Fibroblast of skin of right quadriceps (primary cell): ENCODE results near the gene UST.
"Not testable (repeated sequence)": the region's sequence is repeated elsewhere in the genome, so short reads cannot be mapped to it uniquely, and the experiment has no call there.

Experiments used
- DNase-seq: peaks from one replicate; pipeline ENCODE4 v3.0.0-alpha.2; 2013

The UST gene

DNA sequence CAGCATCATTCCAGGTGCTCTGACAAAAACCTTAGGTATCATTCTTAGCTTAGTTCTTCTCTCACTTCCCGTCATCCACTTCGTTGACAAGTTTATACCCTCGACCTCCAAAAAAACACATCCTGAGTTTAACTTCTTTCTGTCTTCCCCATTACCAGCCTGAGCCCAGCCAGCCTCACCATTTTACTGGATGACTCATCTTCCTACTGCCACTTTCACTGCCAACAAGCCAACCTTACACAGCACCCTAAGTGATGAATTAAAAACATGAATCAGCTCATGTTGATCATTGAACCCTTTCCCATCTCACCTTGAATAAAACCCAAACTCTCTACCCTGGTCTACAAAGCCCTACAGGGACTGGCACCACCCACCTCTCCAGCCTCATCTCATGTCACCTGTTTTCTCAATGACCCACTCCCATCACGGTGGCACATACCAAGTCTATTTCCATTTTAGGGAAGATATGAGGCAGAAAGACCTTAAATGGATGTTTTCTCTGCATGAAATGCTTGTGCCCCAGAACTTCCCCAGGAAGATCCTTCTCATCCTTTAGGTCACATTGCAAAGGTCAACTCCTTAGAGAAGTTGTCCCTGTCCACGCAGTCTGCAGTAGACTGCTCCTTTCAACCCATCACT lies 9.9 kb upstream of the UST start:
- DNase-seq = no peak

DNA sequence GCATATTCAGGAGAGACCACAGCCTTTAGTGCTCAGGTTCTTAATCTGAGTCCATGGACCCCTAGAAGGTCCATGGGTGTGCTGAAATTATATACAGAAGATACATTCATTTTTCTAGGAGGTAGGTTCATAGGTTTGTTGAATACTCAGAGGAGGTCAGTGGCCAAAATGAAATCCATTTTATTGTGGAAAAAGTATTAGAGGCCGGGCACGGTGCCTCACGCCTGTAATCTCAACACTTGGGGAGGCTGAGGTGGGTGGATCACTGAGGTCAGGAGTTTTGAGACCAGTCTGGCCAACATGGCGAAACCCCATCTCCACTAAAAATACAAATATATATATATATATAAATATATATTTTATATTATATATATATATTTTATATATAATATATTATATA lies 9.0 kb upstream of the UST start:
- no peak for DNase-seq

DNA sequence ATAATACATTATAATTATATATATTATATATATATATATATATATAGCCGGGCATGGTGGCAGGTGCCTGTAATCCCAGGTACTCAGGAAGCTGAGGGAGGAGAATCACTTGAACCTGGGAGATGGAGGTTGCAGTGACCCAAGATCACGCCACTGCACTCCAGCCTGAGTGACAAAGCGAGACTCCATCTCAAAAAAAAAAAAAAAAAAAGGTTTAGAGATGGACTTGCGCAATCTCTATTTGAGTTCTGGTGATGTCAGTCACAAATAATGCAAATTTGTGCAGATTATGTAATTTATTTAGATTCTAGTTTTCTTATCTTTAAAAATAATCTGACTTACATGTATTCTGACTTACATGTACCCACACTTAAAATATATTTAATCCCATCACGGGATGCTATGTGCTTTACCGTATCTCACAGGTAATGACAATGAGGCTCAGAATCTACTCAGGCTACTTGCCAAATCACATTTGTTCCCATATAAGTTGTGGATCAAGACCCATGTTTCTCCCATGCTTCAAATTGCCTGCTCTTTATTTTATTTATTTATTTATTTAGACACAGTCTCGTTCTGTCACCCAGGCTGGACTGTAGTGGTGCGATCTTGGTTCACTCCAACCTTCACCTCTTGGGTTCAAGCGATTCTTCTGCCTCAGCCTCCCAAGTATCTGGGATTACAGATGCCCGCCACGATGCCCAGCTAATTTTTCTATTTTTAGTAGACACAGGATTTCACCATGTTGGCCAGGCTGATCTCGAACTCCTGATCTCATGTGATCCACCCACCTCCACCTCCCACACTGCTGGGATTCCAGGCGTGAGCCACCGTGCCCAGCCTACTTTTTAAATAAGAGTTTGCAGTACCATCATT lies 7.6 kb upstream of the UST start:
- no peak for DNase-seq

DNA sequence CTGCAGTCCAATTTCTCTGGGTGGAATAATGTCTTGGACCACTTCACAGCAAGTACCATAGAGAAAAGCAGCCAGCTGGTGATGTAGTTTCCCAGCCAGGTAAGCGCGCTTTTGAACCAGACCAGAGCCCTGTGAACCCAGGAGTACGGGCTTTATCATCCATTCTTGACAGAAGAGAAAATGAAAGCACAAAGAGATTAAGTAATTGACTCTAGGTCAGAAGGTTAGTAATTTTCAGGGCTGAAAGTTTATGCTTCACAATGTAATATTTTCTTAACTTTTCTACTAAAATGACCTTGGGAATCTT lies 7.1 kb upstream of the UST start:
- DNase-seq = no peak

DNA sequence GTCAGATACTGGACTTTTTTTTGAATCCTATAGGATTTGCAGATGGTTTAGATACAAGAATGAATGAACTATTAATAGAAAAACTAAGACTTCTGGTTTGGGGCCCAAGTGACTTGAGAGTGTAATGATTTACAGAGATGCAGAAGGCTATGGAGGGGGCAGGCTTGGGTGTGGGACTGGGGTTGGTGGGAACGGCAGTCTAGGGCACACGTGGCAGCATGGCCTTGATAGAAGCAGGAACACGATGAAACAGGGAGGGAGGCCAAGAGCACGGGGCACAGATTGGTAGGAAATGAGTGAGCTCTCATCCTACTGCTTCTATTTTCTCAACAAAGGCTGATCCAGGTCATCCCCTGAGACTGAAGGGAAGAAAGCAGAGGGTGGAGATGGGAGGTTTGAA lies 3.4 kb upstream of the UST start:
- no peak for DNase-seq

DNA sequence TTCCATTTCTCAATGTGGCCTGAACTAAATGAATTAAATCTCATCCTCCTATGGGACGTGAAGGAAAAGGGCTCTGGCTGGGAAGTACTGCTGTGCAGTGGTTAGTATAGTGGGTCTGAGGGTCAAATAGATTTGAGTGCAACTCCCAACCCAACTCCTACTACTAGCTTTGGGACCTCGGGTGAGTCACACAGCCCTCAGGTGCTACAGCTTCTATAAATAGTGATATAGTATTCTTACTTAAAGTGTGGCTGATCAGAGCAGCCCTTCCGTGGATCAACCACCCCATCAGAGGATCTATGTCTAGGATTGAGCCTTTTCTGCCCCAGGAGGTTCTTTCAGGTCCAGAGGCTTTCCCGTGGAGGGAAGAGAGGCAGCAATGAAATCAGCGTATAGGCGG lies 904 bp upstream of the UST start:
- DNase-seq = no peak

DNA sequence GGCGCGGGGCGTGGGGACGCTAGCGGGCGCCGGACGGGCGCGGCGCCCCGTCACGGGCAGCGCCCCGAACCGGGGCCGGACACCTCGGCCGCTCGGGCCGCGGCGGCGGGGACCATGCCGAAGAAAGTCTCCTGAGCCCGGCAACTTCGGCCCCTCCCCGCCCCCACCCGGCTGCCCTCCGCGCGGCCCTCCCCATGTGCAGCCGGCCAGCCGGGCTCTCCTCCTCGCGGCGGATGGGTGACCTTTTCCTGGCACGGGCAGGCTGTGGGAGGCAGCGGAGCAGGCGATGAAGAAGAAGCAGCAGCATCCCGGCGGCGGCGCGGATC lies 278 bp downstream of the UST start:
- no peak for DNase-seq

DNA sequence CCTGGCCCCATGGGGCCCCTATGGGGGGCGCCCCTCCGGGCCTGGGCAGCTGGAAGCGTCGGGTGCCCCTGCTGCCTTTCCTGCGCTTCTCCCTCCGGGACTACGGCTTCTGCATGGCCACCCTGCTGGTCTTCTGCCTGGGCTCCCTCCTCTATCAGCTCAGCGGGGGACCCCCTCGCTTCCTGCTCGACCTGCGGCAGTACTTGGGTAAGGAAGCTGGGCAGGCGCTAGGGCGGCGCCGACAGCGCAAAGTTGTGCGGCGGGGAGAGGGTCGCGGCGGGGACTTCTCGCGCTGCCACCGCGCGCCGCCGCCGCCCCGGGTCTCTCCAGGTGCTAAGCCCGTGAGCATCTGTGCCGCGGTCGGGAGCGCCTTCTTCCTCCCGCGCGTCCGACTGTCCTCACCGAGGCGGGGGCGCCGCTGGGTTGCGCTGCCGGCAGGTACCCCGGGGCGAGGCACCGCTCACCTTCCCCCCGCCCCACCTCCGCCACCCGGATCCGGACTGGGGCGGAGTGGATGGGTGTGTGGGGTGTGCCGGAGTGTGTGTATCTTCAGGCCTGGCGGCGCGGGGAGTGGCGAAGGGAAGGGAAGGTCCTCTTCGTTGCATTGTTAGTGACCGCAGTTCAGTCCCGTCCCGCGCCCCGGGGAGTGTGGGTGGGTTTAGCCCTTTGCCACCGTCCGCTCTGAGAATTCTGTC lies 788 bp downstream of the UST start:
- peak; percentile 43 for DNase-seq

DNA sequence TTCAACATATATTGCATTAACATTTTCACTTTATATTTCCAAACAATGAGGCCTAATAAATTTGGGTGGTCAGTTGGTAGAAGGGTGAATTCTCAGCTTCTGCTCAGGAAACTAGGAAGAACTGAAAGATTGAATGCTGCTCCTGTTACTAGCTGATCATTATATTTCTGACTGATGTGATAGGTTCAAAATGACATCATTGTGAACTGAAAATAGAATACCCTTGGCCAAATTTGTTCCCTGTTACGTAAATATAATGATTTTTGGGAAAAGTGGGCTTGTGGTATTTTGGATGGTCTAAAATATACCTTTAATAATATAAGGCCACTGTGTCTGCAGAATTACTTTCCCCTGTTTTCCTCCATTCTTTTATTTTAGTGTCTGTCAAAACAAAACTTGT lies 2.8 kb downstream of the UST start:
- DNase-seq = no peak

DNA sequence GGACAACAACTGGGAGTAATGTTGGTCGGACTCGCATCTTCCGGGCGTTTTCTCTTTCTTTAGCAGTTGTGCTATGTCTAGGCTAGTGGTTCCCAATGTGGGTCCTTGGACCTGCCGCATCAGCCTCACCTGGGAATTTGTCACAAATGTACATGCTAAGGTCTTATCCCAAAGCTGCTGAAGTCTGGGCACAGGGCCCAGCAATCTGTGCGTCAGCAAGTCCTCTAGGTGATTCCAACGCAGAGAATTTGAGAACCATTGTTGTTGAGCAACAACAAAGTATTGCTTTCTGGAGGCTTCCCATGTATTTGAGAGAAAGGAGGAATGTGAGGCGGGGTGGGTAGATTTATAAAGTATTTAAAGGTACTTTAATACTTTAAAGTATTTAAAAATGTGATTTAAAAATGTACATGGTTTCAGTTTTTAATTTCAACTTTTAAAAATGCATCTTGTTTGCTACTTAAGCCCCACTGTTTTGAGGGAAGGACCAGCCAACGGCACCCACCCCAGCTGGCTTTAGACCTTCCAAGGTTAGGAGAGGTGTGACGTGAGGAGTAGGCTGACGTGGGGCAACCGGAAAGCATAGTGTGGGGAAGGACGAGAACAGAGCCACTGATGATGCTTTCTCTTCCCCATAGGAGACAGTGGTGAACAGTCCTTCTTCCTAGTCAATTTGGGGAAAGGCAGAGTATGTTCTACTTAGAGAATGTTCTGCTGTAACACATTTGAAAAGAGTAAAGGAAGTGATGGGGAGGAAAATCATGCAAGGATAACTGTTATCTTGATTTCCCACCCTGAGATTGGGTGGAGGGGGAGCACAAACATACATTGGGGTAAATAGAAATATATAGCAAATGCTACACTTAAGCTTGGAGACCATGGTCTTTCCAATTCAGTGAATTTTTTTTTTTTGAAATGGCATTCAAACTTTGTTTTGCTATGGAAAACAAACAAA lies 4.3 kb downstream of the UST start:
- peak; percentile 28 for DNase-seq

DNA sequence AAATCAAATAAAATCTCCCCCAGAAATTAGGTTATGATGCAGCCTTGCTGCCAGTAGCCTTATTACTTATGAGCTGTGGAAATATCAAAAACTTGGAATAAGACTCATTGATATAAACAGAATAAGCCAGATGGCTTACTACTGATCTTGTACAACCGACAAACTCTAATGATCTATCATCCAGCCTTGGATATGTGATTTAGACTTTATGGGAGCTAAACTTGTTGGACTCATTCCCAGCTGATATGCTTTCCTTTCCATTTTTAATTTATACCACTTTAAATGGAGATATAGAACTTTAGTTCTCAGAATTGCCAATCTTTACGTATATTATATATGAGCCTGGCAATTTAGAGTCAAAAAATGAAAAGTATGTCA lies 5.0 kb downstream of the UST start:
- no peak for DNase-seq

DNA sequence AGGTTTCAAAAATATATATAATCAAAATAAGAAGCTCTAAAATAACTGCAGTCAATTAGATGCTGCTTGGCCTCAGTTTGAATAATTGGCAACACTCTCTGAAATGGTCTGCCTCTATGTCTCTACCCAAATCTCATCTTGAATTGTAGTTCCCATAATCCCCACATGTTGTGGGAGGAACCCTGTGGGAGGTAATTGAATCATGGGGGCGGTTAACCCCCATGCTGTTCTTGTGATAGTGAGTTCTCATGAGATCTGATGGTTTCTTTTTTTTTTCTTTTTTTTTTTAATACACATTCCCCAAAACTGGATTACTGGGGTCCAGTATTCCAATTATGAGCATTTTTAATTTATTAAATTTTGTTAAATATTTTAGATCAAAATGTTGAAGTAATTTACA lies 8.5 kb downstream of the UST start:
- DNase-seq = not testable (repeated sequence)

DNA sequence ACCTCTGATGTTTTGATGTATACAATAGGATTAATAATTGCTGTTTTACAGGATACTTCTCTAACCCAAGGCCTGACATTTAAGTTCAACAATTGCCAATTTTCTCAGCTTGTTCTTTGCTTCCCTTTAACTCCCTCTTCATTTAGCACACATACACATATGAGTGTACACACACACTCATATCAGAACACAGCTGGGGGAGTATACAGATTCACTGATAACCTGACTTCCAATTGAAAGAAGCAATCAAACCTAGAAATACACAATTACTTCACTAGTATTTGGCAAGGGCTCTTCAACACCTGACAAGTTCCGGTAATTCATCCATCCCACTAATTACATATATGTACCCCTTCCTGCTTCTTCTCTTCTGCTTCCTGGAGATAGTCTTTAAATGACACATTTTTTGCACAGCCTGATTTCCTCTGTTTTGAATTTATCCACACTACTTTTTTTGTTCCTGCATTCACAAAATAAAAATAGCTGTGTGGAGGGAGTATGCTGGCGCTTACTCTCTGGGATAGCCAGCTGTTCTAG lies 11.2 kb downstream of the UST start:
- no peak for DNase-seq

DNA sequence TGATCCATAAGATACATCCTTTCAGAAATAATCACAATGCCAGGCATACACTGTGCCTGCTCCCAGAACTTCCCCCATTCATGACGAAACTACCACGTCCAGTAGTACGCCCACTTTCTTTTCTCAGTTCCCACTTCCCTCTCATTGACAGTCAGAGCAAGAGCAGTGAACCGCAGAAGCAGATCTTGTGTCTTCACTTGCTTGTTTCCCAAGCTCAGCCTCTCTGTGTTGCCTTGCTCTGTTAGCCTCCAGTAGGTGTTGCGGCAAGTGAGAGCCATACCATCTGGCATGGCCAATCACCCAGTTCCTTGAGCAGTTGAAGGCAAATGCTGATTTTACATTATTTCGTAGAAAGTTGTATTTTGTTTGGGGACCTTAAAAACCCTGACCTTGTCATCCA lies 11.7 kb downstream of the UST start:
- DNase-seq = no peak

DNA sequence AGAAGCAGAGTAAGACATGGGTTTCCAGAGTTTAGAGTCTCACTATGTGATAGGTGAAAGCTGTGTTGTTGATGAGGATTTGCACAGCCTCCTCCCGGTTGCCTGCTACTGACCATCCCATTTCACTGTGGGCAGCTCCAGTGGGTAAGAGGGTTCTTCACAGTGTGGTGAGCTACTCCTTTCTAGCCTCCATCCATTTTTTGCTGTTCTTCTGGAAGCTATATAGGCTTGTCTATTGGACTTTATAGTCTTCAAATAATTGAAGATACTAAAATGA lies 13.4 kb downstream of the UST start:
- DNase-seq = no peak

DNA sequence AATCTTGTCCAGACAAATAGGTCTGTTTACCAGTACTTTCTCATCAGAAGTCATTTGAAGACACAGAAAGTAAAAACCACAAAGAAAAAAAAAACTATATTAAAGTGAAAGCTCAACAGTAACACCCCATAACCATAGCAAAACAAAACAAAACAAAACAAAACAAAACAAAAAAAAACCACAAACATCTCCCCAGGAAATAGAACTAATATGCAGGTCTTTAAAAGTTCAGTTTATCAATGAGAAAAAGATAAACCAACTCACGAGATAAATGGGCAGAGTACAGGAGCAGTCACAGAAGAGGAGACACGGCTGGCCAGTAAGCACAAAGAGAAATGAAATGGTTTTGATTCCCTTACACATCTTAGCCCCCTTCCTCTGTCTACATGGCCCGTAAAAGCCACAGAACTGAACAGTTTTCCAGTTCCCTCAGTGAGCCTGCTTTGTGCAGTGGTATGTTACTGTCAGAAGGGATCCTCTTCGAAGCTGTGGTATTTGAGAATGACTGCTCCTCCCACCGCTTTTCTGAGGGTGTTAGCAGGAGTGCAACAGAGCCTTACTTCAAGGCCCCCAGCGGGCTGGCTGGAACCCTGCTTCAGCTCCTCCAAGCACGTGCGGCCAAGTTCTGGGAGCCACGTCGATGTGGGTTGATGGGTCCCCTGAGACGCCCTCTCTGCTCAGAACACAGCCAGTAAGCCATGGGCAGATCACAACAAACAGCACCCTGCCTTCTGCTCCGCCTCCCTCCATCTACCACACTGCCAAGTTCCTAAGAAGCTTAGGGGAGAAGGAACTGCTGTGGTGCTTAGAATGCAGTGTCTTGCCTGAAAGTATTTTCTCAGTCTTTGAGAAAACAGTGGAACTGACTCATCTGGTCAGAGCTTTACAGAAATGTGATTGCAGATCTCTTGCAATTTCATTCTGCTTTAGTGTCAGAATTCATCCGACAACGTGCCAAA lies 14.0 kb downstream of the UST start:
- peak; percentile 95 for DNase-seq

DNA sequence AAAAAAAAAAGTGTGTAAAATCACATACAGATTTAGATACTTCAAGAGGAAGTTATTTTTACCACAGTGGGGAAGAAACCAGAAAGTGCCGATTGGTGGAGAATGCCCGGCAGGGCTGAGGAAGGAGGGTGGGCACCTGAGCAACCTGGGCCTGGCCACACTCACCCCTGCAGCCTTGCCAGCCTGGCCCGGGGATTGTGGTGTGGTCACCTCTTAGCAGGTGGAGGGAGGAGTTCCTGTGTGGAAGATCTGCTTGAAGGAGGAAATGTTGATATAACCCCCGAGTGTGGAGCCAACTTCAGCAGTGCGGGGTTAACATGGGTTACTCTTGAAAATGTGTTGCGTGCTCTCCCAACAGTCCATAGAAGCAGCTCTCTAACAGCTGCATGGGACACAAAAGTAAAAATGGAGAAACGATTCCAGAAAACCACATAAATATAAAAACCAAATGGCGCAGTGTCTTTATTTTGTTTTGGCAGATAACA lies 14.7 kb downstream of the UST start:
- DNase-seq = no peak

DNA sequence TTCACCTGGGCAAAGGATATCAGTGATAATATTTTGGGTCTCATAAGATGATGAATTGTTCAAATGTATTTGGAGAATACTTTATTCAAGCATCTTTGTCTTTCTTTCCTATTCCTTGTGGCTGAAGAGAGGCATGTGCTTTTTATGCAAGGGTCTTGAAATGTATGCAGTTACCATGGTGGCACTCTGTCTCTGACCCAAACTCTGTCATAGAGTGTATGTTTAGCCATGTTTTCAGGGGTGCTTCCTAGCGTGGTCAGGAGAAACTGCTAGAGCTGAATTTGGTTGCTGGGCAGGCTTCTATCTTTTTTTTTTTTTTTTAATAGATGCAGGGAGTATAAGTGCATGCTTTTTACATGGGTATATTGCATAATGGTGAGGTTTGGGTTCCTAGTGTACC lies 15.4 kb downstream of the UST start:
- DNase-seq = no peak

DNA sequence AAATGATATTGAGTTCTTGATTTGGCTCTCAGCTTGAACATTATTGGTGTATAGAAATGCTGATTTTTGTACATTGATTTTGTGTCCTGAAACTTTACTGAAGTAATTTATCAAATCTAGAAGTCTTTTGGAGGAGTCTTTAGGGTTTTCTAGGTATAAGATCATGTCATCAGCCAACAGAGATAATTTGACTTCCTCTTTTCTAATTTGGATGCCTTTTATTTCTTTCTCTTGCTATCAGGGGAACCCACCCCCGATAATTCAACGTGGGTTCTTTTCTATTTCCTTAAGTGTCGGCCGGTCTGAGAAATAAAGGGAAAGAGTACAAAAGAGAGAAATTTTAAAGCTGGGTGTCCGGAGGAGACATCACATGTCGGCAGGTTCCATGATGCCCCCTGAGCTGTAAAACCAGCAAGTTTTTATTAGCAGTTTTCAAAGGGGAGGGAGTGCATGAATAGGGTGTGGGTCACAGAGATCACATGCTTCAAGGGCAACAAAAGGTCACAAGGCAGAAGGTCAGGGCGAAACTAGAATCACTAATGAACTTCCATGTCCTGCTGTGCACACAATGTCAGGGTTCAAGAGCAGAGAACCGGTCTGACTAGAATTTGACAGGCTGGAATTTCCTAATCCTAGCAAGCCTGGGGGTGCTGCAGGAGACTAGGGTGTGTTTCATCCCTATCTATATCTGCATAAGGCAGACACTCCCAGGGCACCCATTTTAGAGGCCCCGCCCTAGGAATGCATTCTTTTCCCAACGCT lies 17.6 kb downstream of the UST start:
- DNase-seq = not testable (repeated sequence)

DNA sequence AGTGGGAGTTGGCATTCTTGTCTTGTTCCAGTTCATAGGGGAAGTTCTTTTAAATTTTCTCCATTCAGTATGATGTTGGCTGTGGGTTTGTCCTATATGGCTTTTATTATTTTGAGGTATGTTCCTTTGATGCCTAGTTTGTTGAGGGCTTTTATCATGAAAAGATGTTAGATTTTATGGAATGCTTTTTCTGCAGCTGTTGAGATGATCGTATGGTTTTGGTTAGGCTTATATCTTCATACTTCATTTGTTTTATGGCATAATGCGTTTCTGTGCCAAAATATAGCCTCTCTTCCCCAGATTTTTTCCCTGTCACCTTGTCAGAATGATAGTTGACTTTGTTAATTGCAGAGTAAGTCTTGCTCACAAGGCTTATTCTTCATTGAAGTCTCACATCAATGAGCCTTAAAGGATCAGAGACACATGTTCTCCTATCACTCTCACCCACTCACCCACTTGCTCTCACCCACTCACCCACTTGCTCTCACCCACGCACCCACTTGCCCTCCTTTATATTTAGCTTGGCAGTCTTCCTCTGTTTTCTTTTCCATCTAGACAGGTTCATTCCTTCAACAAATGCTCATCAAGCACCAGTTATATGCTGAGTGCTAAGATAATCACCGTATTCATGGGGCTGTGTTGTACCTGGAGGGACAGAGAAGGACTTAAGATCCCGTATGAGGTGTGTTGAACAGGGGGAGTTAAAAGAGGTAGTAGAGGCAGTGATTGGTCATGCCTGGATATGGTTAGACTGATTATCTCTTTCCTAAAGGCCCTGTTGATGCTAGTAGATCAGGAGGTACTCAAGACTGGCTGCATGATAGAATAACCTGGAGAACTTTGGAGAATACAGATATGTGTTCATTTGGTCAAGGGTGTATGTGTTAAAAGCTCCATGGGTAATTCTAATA lies 19.3 kb downstream of the UST start:
- DNase-seq = no peak
